GM21447 (cell line): ENCODE data around the gene COMMD6.

Experiments used
- ATAC-seq: cut with Tn5 transposase; IDR thresholded peaks from one replicate; pipeline ENCODE4 v1.9.1; 2021; ENCODE audit not compliant: unreplicated experiment

The COMMD6 gene

GRCh38 chr13:75530549-75530961 is 7.1 kb downstream of the COMMD6 start:
- no peak for ATAC-seq

DNA sequence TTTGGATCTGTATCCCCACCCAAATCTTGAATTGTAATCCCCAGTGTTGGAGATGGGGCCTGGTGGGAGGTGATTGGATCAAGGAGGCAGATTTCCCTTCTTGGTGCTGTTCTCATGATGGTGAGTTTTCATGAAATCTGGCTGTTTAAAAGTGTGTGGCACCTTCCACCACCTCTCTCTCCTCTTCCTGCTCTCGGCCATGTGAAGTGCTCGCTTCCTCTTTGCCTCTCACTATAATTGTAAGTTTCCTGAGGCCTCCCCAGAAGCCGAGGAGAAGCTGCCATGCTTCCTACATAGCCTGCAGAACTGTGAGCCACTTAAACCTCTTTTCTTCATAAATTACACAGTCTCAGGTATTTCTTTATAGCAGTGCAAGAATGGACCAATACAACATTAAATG is 15.7 kb downstream of the COMMD6 start:
- ATAC-seq = no peak

DNA sequence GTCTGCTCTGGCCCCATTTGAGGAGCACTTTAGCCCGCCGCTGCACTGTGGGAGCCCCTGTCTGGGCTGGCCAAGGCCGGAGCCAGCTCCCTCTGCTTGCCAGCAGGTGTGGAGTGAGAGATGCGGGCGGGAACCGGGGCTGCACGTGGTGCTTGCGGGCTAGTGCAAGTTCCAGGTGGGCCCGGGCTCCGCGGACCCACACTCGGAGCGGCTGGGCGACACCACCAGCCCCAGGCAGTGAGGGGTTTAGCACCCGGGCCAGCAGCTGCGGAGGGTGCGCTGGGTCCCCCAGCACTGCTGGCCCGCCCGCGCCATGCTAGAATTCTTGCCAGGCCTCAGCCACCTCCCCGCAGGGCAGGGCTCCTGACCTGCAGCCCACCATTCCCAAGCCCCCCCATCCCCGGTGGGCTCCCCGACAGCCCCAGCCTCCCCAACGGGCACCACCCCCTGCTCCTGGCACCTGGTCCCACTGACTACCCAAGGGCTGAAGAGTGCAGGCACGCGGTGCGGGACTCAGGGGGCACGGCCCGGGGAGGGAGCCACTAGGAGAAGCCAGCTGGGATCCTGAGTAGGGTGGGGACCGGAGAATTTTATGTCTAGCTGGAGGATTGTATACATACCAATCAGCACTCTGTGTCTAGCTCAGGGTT is 19.1 kb downstream of the COMMD6 start:
- ATAC-seq = no peak

DNA sequence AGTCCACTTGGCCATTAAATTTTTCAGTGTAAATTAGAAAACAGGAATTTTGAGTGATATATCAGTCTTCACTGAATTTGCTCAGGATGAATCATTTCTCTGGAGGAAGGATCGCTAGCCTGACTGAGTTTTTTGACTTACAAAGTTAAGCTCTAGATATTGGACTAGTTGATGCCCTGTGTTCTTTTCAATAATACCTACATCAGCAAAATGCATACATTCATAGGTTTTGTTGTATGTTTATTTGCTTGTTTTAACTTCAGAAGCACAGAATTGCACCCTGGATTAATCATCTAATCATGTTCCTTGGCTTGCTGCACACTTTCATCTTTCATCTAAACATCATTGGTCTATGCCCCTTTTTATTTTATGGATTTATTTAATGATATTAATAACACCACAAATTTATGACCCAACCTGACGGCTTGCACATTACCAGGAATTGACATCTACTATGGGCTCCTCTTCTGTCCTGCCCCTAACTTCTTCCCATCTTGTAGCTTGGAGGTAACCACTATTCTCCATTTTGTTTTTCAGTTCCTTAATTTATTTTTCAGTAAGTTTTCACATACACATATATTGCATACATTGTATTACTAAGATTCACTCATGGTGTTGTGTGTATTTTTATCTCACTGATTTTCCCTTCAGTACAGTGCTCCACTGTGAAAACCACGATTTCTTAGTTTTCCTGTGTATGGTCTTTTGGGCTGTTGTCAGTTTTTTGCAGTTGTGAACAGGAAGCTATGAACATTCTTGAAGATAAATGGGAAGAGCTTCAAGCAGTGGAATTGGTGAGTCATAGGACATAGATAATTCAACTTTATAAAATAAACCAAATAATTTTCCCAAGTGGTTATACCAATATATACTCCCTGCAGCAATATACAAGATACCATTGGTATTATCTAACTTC is 23.3 kb downstream of the COMMD6 start:
- no peak for ATAC-seq

- no peak for ATAC-seq
These were observed 24.4 kb downstream of the COMMD6 start for GRCh38 chr13:75513271-75513670.

DNA sequence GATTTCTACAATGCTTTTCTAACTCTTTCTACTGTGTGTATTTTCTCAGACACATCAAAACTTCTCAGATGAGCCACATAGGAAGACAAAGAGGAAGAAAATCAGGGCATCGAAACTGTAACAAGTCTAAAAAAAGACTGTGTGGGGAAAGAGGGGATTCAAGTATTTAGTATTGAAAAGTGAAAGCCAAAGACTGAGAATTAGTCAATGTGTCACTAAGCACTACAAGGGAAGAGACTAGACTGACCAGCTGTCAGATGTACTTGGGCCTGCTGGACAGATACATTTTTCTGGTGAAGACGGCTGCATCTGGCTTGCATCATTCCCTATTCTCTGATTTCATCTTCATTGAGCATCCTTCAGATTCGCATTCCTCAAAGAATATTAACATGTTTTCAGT is 25.4 kb downstream of the COMMD6 start:
- ATAC-seq = peak; percentile 97

- ATAC-seq = no peak
These were observed 26.5 kb downstream of the COMMD6 start for GRCh38 chr13:75511051-75511625.

- no peak for ATAC-seq
These were observed 29.6 kb downstream of the COMMD6 start for GRCh38 chr13:75508002-75508548.

DNA sequence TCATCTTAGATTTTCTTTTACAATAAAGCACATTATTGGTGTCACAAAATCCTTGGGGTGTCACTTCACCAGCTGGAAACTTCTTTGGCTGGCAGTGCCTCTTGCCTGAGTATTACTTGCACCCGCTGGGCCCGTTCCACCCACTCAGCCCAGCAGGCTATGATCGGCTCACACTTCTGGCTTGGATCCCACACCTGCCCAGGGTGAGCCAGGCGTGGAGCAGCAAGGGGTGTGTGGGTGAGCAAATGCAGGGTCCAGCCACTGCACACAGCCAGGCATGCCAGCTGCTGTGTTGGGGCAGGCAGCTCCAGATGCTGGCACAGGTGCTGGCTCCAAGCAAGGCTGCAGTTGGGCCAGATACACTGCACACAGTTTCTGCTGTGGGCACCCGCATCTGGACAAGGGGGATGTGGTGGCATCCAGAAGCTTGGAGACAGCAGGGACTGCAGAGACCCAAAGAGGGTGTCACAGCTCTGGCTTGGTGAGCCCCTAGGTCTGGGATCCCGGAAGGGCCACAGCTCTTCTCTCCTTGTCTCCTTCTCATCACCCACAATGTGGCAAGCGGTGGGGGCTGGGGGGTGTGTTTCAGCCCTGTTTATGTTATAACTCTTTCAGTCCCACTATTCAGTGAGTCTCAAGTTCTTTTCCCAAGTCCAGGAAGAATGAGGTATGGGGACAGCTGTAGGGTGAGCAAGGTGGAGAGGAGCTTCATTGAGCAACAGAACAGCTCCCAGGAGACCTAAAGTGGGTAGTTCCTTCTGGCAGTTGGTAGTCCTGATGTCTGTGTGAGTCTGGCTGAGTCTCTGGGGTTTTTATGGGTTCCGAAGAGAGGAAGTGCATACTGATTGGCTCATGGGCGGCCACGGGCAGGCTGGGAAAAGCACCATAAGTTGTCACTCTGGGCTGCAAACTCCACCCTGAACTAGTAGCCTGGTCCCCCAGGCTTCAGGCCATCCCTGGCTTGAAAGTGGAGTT is 30.3 kb downstream of the COMMD6 start:
- ATAC-seq = no peak

DNA sequence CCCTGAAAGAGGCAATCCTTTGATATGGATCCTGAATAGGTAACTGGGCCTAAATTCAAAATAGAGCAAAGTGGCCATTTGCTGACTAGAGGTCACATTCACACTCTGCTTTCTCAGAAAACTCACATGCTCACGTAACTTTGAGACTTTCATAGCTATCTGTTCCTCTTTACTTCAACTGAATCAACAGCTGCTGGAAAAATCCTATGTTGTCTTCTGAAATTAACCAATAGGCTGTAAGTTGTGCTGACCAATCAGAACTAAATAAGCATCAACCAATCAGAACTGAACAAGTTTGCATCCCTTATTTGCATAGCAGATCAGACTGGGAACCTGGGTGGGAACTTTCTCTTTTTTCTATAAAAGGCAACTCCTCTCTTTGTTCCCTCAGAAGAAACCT is 31.6 kb downstream of the COMMD6 start:
- no peak for ATAC-seq

DNA sequence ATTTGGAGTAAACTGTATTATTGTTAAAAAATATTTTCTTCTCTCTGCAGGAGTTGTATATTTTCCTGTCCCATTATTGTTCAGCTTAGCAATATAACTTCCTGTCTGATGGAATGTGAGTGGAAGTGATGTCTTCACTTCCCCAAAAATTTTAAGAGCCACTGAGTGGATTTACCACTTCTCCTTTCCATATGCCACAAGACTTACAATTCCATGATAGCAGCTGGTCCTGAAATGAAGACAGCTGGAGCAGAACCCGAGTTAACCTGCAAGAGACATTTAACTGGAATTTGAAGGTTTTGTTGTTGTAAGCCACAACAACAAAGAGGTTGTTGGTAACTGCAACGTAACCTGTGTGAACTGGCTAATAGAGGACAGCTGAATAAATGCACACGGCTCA is 32.3 kb downstream of the COMMD6 start:
- ATAC-seq = no peak

DNA sequence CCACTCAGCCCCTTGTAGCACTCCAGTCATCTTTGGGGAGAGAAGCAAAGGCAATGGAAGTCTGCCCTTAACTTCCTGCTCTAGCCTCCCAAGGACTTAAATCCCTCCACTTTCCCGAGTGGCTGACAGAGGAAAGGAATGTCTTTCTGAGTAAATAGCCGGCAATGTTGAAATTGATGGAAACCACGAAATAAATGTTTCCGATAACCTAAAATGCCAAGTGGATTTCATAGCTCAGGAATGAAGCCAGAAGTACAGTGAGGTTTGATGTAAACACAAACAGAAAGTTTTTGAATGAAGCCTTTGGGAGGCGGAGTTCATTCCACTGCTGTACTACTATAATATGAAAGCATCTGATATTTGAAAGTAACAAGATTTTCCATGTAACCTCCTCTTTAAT is 41.7 kb downstream of the COMMD6 start:
- ATAC-seq = no peak

DNA sequence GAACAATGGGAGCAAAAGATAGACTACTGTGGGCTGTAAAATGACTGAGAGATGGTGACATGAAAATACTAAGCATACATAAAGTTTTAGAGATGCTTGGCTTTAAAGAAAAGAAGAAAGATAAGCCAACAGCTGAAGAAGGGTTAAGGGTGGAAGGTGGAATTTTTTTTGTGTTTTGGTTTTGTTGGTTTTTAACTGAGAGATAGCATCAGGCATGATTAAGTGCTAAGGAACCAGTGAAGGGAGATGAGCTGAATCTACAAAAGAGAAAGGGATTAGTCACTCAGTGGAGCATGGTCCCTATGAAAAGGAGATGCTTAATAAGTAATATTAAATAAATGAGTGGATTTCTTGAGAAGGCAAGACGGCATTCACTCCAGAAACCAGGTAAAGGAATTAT is 43.1 kb downstream of the COMMD6 start:
- no peak for ATAC-seq

- no peak for ATAC-seq
These were observed 44.5 kb downstream of the COMMD6 start for GRCh38 chr13:75493156-75493555.

DNA sequence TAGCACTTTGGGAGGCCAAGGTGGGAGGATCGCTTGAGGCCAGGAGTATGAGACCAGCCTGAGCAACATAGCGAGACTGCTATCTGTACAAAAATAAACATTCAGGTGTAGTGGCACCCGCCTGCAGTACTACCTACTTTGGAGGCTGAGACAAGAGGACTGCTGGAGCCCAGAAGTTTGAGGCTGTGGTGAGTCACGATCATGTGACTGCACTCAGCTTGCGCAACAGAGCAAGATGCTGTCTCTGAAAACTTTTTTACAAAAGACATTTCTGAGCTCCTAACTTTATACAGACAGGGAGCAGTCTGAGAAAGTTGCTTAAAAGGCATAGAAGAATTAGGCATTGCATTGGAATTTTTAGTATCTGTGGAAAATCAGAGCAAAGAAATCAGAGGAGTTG is 45.3 kb downstream of the COMMD6 start:
- no peak for ATAC-seq

- no peak for ATAC-seq
These were observed 46.3 kb downstream of the COMMD6 start for GRCh38 chr13:75491376-75491775.

GRCh38 chr13:75489502-75490263 is 48.0 kb downstream of the COMMD6 start:
- ATAC-seq = peak; percentile 88

DNA sequence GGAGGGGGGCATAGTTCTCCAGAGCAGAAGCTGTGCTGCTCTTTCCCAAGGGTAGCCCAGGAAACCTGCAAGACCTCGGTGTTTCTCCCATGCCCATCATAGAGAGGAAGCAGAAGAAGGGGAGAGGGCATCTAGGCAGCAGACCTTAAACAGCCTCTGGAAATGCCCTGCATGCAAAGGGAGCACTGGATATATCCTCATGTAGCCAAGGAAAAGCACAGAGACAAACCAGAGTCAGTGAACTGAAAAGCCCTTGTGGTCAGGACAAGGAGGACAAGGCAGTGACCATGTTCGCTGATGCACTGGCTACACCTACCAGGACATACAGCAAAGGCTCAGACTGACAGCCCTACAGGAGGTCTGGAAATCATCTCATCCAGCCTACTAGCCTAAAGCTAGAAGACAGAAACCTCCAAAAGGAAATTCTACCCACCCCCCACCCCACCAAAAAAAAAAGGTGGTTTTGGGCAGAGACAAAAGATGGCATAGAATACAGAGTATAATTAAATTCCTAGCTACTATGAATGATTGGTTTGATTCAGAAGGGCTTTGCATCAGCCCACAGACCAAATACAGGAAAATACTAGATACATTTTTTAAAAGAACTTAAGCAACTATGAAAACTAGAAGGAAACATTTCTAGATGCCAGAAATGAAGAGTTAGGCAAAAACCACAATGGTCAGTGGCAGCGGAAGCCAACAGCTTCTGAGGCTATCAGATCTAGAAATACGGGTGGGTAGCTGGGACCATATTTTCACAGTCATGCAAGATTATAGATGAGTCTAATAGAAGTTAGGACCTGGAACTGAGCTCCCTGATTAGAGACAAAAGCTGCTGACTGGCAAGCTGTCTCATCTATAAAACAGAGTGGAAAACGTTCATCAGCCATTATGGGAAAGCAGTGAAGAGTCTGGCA is 51.2 kb downstream of the COMMD6 start:
- no peak for ATAC-seq
